ENCODE results near the gene COA8.

DNA sequence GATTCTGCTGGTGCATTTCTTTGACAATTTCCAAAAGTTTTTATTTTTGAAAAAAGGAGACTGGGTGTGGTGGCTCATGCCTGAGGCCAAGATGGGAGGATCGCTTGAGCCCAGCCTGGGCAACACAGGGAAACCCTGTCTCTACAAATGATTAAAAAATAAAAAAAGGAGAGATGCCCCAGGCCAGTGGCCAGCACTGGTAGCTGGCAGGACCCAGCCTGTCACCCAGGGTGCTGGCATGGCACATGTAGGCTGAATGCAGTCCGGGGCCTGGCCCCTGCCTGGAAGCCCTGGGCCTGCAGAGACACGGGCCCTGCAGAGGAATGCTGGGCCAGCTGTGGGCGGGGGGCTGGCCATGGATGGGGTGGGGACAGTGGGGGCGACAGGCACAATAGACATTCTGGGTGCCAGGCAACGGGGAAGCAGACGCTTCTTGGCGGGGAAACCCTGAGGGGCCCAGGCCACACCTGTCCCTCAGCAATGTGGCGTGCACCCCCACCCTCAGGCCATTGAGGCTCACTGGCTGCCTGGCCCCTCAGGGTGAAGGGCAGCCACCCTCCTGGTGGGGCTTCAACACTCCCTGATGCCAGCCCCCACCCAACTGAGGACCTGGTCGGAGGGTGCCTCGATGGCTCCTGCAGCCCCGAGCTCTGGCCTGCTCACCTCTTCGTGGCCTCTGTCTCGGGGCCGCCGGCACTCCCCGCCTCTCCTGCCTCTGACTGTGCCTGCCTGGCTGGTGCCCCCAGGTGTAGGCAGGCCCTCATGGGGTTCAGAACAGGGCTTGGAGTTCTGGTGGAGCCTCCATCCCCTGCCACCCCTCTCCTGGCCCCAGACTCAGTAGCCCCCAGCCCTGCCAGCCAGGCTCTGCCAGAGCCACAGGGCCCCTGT, 21.7 kb upstream of the COA8 start:
- TF ChIP-seq POLR2A (IDR thresholded peaks at IDR 0.05) (no peak), CTCF (IDR thresholded peaks at IDR 0.05 in 8 of 11, conservative IDR thresholded peaks at IDR 0.05 in 3 of 11) (no peak), POLR2AphosphoS5 (IDR thresholded peaks at IDR 0.05) (peak in 1 of 3 donors; percentile 10)

Measured in spleen (tissue), 7 donors.